GM21529 (cell line): Measurements from ENCODE around the gene FGD5.

ENCODE experiments used
- ATAC-seq: cut with Tn5 transposase; IDR thresholded peaks from one replicate; pipeline ENCODE4 v1.9.1; 2021; ENCODE audit not compliant: unreplicated experiment

Gene FGD5

GRCh38 chr3:14871456-14872200 lies 52.9 kb downstream of the FGD5 start:
- no peak for ATAC-seq

- no peak for ATAC-seq
Measured at GRCh38 chr3:14872706-14873105, 53.9 kb downstream of the FGD5 start.

GRCh38 chr3:14874784-14875183 lies 56.0 kb downstream of the FGD5 start:
- ATAC-seq, result no peak

- no peak for ATAC-seq
Measured at GRCh38 chr3:14875411-14876175, 56.8 kb downstream of the FGD5 start.

- ATAC-seq, result no peak
Measured at GRCh38 chr3:14876921-14877333, 58.2 kb downstream of the FGD5 start.

- no peak for ATAC-seq
Measured at GRCh38 chr3:14877469-14877868, 58.7 kb downstream of the FGD5 start.

- ATAC-seq, result no peak
Measured at GRCh38 chr3:14879211-14879874, 60.6 kb downstream of the FGD5 start.

GRCh38 chr3:14880447-14881106 lies 61.8 kb downstream of the FGD5 start:
- ATAC-seq, result no peak

- no peak for ATAC-seq
Measured at GRCh38 chr3:14883226-14883625, 64.5 kb downstream of the FGD5 start.

GRCh38 chr3:14884665-14885064 lies 65.9 kb downstream of the FGD5 start:
- ATAC-seq, result no peak

- ATAC-seq, result no peak
Measured at GRCh38 chr3:14885307-14885706, 66.5 kb downstream of the FGD5 start.

GRCh38 chr3:14886101-14886500 lies 67.3 kb downstream of the FGD5 start:
- no peak for ATAC-seq

GRCh38 chr3:14889205-14889604 lies 70.4 kb downstream of the FGD5 start:
- ATAC-seq, result no peak

GRCh38 chr3:14889943-14890342 lies 71.2 kb downstream of the FGD5 start:
- ATAC-seq, result no peak

GRCh38 chr3:14890476-14890875 lies 71.7 kb downstream of the FGD5 start:
- peak; percentile 76 for ATAC-seq

GRCh38 chr3:14891135-14892132 lies 72.7 kb downstream of the FGD5 start:
- ATAC-seq, result no peak

- ATAC-seq, result no peak
Measured at GRCh38 chr3:14892226-14892625, 73.5 kb downstream of the FGD5 start.

GRCh38 chr3:14894085-14894484 lies 75.3 kb downstream of the FGD5 start:
- ATAC-seq, result no peak

- no peak for ATAC-seq
Measured at GRCh38 chr3:14897266-14897665, 78.5 kb downstream of the FGD5 start.

- ATAC-seq, result no peak
Measured at GRCh38 chr3:14898929-14899328, 80.2 kb downstream of the FGD5 start.
